Measurements from ENCODE around the gene KRT85.

DNA sequence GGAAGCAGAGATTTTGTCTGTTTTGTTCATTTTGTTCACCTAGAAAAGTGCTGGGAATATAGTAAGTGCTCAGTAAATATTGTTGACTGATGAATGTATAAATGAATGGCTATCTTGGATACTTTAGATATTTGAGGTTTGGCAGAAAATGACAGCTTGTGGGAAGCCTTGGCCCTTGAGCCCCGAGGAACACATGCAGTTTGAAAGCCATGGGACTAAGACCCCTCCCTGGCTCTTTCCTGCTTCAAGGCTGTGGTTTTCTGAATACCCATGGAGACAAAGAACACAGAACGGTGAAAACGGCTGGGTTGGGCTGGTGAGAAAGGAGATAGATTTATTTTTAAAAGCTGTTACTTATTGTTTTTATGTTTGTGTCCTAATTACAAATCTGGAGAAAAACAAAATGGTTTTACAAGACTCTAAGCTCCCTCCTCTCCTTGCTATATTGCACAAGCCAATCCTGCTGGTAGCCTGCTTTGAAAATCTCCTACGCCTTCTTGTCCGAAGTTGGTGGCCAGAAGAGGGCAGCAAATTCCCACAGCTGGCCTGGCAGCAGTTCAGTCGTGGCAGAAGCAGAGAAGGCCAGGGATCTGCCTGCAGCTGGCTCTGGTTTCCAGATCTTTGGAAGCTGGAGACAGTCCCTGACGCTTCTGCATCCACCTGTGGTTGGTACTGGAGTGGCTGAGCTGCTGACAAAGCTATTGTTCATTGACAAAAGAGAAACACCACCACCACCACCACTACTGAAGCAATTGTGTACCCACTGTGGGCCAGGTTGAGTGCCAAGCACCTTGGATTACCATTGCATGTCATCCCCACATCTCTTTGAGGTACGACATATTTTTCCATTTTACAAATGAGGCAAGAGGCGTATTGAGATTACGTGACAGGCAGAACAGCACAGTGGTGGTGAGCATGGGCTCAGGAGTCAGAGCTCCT, 5.2 kb upstream of the KRT85 start:
- TF ChIP-seq, protein P1, sequence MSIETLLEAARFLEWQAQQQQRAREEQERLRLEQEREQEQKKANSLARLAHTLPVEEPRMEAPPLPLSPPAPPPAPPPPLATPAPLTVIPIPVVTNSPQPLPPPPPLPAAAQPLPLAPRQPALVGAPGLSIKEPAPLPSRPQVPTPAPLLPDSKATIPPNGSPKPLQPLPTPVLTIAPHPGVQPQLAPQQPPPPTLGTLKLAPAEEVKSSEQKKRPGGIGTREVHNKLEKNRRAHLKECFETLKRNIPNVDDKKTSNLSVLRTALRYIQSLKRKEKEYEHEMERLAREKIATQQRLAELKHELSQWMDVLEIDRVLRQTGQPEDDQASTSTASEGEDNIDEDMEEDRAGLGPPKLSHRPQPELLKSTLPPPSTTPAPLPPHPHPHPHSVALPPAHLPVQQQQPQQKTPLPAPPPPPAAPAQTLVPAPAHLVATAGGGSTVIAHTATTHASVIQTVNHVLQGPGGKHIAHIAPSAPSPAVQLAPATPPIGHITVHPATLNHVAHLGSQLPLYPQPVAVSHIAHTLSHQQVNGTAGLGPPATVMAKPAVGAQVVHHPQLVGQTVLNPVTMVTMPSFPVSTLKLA (IDR thresholded peaks at IDR 0.05), result no peak
- TF ChIP-seq PHF20 (CRISPR knock-in tag; IDR thresholded peaks at IDR 0.05) (no peak), PHB2 (IDR thresholded peaks at IDR 0.05; ENCODE audit: partially characterized antibody) (no peak), ZSCAN31 (CRISPR knock-in tag; IDR thresholded peaks at IDR 0.05; ENCODE audit: low read depth) (no peak), ZKSCAN1 (IDR thresholded peaks at IDR 0.05; ENCODE audit: low read length) (no peak), JARID2 (CRISPR knock-in tag; IDR thresholded peaks at IDR 0.05; ENCODE audit: insufficient replicate concordance) (no peak), BRCA1 (CRISPR knock-in tag; IDR thresholded peaks at IDR 0.05) (no peak), ZSCAN29 (CRISPR knock-in tag; conservative IDR thresholded peaks at IDR 0.05) (no peak), DPF2 (CRISPR knock-in tag; IDR thresholded peaks at IDR 0.05; ENCODE audit: borderline replicate concordance, low read depth) (no peak)
- TF ChIP-seq, protein P2, sequence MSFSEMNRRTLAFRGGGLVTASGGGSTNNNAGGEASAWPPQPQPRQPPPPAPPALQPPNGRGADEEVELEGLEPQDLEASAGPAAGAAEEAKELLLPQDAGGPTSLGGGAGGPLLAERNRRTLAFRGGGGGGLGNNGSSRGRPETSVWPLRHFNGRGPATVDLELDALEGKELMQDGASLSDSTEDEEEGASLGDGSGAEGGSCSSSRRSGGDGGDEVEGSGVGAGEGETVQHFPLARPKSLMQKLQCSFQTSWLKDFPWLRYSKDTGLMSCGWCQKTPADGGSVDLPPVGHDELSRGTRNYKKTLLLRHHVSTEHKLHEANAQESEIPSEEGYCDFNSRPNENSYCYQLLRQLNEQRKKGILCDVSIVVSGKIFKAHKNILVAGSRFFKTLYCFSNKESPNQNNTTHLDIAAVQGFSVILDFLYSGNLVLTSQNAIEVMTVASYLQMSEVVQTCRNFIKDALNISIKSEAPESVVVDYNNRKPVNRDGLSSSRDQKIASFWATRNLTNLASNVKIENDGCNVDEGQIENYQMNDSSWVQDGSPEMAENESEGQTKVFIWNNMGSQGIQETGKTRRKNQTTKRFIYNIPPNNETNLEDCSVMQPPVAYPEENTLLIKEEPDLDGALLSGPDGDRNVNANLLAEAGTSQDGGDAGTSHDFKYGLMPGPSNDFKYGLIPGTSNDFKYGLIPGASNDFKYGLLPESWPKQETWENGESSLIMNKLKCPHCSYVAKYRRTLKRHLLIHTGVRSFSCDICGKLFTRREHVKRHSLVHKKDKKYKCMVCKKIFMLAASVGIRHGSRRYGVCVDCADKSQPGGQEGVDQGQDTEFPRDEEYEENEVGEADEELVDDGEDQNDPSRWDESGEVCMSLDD (CRISPR knock-in tag; IDR thresholded peaks at IDR 0.05; ENCODE audit: borderline replicate concordance), result no peak
- TF ChIP-seq, protein P3, sequence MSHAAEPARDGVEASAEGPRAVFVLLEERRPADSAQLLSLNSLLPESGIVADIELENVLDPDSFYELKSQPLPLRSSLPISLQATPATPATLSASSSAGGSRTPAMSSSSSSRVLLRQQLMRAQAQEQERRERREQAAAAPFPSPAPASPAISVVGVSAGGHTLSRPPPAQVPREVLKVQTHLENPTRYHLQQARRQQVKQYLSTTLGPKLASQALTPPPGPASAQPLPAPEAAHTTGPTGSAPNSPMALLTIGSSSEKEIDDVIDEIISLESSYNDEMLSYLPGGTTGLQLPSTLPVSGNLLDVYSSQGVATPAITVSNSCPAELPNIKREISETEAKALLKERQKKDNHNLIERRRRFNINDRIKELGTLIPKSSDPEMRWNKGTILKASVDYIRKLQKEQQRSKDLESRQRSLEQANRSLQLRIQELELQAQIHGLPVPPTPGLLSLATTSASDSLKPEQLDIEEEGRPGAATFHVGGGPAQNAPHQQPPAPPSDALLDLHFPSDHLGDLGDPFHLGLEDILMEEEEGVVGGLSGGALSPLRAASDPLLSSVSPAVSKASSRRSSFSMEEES (CRISPR knock-in tag; IDR thresholded peaks at IDR 0.05), result no peak
- TF ChIP-seq, protein P4, sequence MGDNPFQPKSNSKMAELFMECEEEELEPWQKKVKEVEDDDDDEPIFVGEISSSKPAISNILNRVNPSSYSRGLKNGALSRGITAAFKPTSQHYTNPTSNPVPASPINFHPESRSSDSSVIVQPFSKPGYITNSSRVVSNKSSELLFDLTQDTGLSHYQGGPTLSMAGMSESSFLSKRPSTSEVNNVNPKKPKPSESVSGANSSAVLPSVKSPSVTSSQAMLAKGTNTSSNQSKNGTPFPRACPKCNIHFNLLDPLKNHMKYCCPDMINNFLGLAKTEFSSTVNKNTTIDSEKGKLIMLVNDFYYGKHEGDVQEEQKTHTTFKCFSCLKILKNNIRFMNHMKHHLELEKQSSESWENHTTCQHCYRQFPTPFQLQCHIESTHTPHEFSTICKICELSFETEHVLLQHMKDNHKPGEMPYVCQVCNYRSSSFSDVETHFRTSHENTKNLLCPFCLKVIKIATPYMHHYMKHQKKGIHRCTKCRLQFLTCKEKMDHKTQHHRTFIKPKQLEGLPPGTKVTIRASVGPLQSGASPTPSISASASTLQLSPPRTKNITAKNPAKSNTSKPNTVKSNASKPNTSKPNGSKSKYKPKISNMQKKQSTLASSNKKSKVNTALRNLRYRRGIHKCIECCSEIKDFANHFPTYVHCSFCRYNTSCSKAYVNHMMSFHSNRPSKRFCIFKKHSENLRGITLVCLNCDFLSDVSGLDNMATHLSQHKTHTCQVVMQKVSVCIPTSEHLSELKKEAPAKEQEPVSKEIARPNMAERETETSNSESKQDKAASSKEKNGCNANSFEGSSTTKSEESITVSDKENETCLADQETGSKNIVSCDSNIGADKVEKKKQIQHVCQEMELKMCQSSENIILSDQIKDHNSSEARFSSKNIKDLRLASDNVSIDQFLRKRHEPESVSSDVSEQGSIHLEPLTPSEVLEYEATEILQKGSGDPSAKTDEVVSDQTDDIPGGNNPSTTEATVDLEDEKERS (CRISPR knock-in tag; IDR thresholded peaks at IDR 0.05), result no peak
- TF ChIP-seq, protein P5, sequence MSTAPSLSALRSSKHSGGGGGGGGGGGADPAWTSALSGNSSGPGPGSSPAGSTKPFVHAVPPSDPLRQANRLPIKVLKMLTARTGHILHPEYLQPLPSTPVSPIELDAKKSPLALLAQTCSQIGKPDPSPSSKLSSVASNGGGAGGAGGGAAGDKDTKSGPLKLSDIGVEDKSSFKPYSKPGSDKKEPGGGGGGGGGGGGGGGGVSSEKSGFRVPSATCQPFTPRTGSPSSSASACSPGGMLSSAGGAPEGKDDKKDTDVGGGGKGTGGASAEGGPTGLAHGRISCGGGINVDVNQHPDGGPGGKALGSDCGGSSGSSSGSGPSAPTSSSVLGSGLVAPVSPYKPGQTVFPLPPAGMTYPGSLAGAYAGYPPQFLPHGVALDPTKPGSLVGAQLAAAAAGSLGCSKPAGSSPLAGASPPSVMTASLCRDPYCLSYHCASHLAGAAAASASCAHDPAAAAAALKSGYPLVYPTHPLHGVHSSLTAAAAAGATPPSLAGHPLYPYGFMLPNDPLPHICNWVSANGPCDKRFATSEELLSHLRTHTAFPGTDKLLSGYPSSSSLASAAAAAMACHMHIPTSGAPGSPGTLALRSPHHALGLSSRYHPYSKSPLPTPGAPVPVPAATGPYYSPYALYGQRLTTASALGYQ (CRISPR knock-in tag; IDR thresholded peaks at IDR 0.05), result no peak
